Smooth muscle cell (in vitro differentiated cells): ENCODE measurements around the gene CHST13. TPM values are rescaled to one million over a fixed set of nuclear protein-coding genes. Genes with fewer than 3 reads are reported as not detected.

ENCODE experiments used
- DNase-seq: peaks from one replicate; lab custom pipeline; 2025; ENCODE audit not compliant: unreplicated experiment; lab: John Stamatoyannopoulos, UW
- H2AFZ ChIP-seq: fragments of 200-600 bp; sonication (generic); 2 replicates; pipeline ENCODE4 v1.6.0; 2016; ENCODE audit warnings: antibody characterized with exemption, low read depth, mild to moderate bottlenecking
- H3F3A ChIP-seq: fragments of 200-600 bp; sonication (generic); 2 replicates; pipeline ENCODE4 v1.6.0; 2017; ENCODE audit warnings: antibody characterized with exemption, low read depth
- H3K27ac ChIP-seq: fragments of 200-600 bp; sonication (generic); 2 replicates; pipeline ENCODE4 v1.5.1; 2016; ENCODE audit warnings: low read depth, mild to moderate bottlenecking
- H3K27me3 ChIP-seq: fragments of 200-600 bp; sonication (generic); 2 replicates; pipeline ENCODE4 v1.6.1; 2016; ENCODE audit warnings: low read depth, mild to moderate bottlenecking
- H3K36me3 ChIP-seq: fragments of 200-600 bp; sonication (generic); 2 replicates; pipeline ENCODE4 v1.5.1; 2016; ENCODE audit warnings: low read depth
- H3K4me1 ChIP-seq: fragments of 200-600 bp; sonication (generic); 2 replicates; pipeline ENCODE4 v1.5.1; 2016; ENCODE audit warnings: low read depth
- H3K4me2 ChIP-seq: fragments of 200-600 bp; sonication (generic); 2 replicates; pipeline ENCODE4 v1.6.0; 2016; ENCODE audit warnings: mild to moderate bottlenecking
- H3K4me3 ChIP-seq: fragments of 200-600 bp; sonication (generic); 2 replicates; pipeline ENCODE4 v1.5.1; 2016; ENCODE audit warnings: mild to moderate bottlenecking
- H3K79me2 ChIP-seq: fragments of 200-600 bp; sonication (generic); 2 replicates; pipeline ENCODE4 v1.6.0; 2016; ENCODE audit warnings: low read depth, mild to moderate bottlenecking
- H3K9ac ChIP-seq: fragments of 200-600 bp; sonication (generic); 2 replicates; pipeline ENCODE4 v1.6.0; 2016; ENCODE audit warnings: low read depth
- H3K9me3 ChIP-seq: fragments of 200-600 bp; sonication (generic); replicated peaks from 2 replicates; pipeline ENCODE4 v1.5.1; 2016; ENCODE audit warnings: low read depth
- H4K20me1 ChIP-seq: fragments of 200-600 bp; sonication (generic); 2 replicates; pipeline ENCODE4 v1.6.0; 2016; ENCODE audit warnings: low read depth
- WGBS: methylation state at CpG from one replicate; pipeline ENCODE4 v1.1.7; 2016; ENCODE audit warnings: low lambda C conversion rate; 5-methylcytosine and 5-hydroxymethylcytosine counted together
- polyA plus RNA-seq: library from polyadenylated mRNA; unstranded; fragments of >200 nt; fragmentation: Nextera tagmentation; extraction: Ambion mirVana; gene quantifications from 2 replicates; pipeline ENCODE4 v1.2.1, GENCODE V29; 2016
- total RNA-seq: library from RNA; depleted of rRNA; stranded (reverse); fragments of >200 nt; gene quantifications from 2 replicates; pipeline ENCODE4 v1.2.3, GENCODE V29; 2014
- TF ChIP-seq, protein P1 (sequence below): fragments of 200-600 bp; sonication (generic); IDR thresholded peaks from 2 replicates; pipeline ENCODE4 v1.5.1; 2017; ENCODE audit warnings: borderline replicate concordance, mild to moderate bottlenecking, antibody characterized with exemption; ENCODE audit not compliant: insufficient read depth, poor library complexity, severe bottlenecking

Gene CHST13
- total and polyA plus RNA-seq, 2 experiments from 2014 or later = not detected

DNA sequence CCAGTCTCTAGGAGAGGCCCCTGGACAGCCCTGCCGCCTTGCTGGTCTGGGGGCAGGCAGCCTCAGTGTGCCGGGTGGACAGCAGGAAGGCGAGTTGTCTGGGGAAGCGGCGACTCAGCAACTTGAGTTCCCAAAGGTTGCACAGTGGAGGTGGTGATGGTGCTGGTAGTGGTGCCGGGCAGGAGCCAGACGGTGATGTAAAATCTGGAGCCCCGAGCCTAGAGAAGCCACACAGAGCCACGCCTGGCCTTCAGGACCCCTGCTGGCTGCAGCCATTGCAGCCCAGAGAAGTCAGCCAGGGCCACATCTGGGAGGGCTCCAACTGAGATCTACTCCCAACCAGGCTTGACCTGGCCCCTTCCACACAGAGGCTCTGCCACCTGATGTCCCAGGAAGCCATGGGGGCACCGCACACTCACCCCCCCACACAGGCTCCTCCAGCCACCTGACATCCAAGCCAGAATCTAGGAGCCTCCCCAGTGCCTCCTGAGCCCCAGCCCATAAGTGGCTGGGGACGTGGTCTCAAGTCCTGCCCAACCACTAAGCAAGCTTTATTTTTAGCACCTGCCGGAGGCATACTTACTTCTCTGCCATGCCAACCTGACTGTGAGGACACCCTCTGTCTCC, 26.0 kb downstream of the CHST13 start:
- Histone ChIP-seq H3F3A (no peaks in the 10 kb centered on the region), H3K79me2 (no peaks in the 10 kb centered on the region), H3K9me3 (no peaks in the 10 kb centered on the region), H3K27ac (no peak overlapping the region), H3K4me3 (no peak overlapping the region), H3K27me3 (no peaks in the 10 kb centered on the region), H3K4me2 (no peak overlapping the region), H2AFZ (no peak overlapping the region), H4K20me1 (no peaks in the 10 kb centered on the region), H3K36me3 (no peaks in the 10 kb centered on the region), H3K4me1 (no peaks in the 10 kb centered on the region), H3K9ac (no peak overlapping the region)
- TF ChIP-seq, protein P1, sequence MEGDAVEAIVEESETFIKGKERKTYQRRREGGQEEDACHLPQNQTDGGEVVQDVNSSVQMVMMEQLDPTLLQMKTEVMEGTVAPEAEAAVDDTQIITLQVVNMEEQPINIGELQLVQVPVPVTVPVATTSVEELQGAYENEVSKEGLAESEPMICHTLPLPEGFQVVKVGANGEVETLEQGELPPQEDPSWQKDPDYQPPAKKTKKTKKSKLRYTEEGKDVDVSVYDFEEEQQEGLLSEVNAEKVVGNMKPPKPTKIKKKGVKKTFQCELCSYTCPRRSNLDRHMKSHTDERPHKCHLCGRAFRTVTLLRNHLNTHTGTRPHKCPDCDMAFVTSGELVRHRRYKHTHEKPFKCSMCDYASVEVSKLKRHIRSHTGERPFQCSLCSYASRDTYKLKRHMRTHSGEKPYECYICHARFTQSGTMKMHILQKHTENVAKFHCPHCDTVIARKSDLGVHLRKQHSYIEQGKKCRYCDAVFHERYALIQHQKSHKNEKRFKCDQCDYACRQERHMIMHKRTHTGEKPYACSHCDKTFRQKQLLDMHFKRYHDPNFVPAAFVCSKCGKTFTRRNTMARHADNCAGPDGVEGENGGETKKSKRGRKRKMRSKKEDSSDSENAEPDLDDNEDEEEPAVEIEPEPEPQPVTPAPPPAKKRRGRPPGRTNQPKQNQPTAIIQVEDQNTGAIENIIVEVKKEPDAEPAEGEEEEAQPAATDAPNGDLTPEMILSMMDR = no peak
- 87% methylated on average over 12 of the region's 12 CpGs for WGBS
- no peak for DNase-seq

DNA sequence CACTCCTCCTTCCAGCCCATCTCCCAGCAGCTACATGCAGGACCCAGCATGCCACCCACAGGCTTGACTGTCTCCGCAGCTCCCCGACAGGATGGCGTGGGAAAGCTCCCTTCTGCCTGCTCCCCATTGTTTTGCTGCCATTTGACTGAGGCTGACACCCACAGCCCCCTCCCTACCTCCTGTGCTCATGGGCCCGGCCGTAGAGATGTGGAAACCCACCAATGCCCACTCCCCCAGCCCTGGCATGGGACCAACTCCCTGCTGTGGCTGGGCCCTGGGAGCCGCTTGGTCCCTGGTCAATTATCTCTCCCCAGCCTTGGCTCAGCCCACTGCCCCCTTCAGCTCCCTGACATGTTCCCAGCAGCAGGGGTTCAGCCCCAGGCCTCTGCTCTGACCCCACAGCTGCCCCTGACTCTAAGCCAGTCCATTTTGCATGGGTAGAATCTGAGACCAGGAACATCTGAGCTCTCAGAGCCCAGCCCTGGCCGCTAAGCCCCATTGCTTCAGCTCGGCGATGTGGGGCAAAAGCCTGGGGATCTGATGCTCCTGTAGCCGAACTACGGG, 26.6 kb downstream of the CHST13 start:
- H3K36me3 ChIP-seq = no peaks in the 10 kb centered on the region
- no peak overlapping the region for H3K4me2 ChIP-seq
- no peak overlapping the region for H2AFZ ChIP-seq
- no peak overlapping the region for H3K27ac ChIP-seq
- H3K9me3 ChIP-seq = no peaks in the 10 kb centered on the region
- DNase-seq = no peak
- no peaks in the 10 kb centered on the region for H4K20me1 ChIP-seq
- H3K79me2 ChIP-seq = no peaks in the 10 kb centered on the region
- H3F3A ChIP-seq = no peaks in the 10 kb centered on the region
- no peak overlapping the region for H3K9ac ChIP-seq
- no peak overlapping the region for H3K4me3 ChIP-seq
- TF ChIP-seq, protein P1 = no peak
- H3K4me1 ChIP-seq = no peaks in the 10 kb centered on the region
- no peaks in the 10 kb centered on the region for H3K27me3 ChIP-seq
- WGBS = 88% methylated on average over 11 of the region's 11 CpGs

DNA sequence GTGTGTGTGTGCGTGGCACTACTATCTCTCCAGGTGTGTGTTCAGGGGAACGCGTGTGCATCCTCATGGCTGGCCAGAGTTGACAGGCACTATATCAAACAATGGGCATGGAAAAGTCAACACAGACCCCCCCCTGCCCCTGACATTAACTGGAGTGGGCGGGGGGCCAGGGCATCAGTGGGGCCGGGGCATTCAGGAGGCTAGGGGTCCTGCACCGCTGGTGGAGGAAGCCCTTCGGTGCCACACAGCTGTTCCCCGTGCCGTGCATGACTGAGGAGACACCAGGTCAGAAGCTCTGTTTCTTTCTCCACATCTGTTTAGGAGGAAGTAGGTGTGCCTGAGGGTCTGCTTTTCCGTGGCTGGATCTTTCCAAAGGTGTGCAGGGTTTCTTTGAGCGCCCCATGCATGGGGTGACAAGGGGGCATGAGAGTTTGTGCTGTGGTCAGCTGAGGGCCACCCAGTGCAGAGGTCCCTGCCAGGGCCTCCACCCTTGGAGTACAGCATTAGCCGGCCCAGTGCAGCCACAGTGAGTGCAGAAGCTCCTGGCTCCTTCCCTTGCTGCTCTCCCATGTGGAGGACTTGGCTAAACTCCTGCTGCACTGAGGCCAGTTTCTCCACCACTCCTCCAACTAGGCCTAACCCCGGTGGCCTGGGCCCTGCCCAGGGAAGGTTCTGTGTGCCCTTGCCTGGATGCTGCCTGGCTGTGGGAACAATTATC, 27.3 kb downstream of the CHST13 start:
- H3K27me3 ChIP-seq = no peaks in the 10 kb centered on the region
- WGBS = 95% methylated on average over 11 of the region's 13 CpGs
- no peaks in the 10 kb centered on the region for H4K20me1 ChIP-seq
- H3K9ac ChIP-seq = no peak overlapping the region
- H3K9me3 ChIP-seq = no peaks in the 10 kb centered on the region
- no peak overlapping the region for H3K4me2 ChIP-seq
- no peaks in the 10 kb centered on the region for H3K4me1 ChIP-seq
- no peak overlapping the region for H3K27ac ChIP-seq
- TF ChIP-seq, protein P1 = no peak
- H3K4me3 ChIP-seq = no peak overlapping the region
- DNase-seq = no peak
- H3K36me3 ChIP-seq = no peaks in the 10 kb centered on the region
- H3K79me2 ChIP-seq = no peaks in the 10 kb centered on the region
- no peaks in the 10 kb centered on the region for H3F3A ChIP-seq
- no peak overlapping the region for H2AFZ ChIP-seq
